A549 (cell line): ENCODE data around the gene POLR1B. TPM values are rescaled to one million over a fixed set of nuclear protein-coding genes. Genes with fewer than 3 reads are reported as not detected.

Experiments
- ATAC-seq, 2 experiments: fragments of 200-7000 bp in 1 of 2; fragments of >200 bp in 1 of 2; cut with Nextera tagmentation in 1 of 2; cut with Tn5 transposase in 1 of 2; 3 replicates each; pipeline versions ENCODE4 v1.8.0 to v1.9.1; 2018 to 2020; ENCODE audit warnings: mild to moderate bottlenecking in 1 of 2, moderate library complexity in 1 of 2
- CTCF ChIA-PET: fragments of 300-600 bp; sonication (Branson Sonifier 250); formaldehyde crosslinking; extraction: SDS; loops from one replicate; lab custom pipeline; 2021; ENCODE audit warnings: antibody characterized with exemption, inconsistent platforms; lab: Yijun Ruan, JAX
- POLR2A ChIA-PET: fragments of 350-600 bp; formaldehyde crosslinking; extraction: SDS; loops from one replicate; lab custom pipeline; 2021; ENCODE audit warnings: antibody characterized with exemption, inconsistent platforms; lab: Yijun Ruan, JAX
- DNase-seq, 2 experiments: peaks; one replicate each; pipeline versions ENCODE4 v3.0.0 to v3.0.0-alpha.2; 2011 to 2016; ENCODE audit warnings: low read depth in 1 of 2, low spot score in 1 of 2
- FAIRE-seq: peaks from 2 replicates; lab custom pipeline; 2011; peaks lifted over from hg19 to GRCh38; lab: Jason Lieb, UNC
- H3K27ac ChIP-seq, 2 experiments: fragments of >200 bp; sonication (Bioruptor Twin); formaldehyde crosslinking; 3 replicates each; pipeline ENCODE4 v1.5.1; 2016 to 2017
- H3K4me1 ChIP-seq: fragments of >200 bp; sonication (Bioruptor Twin); formaldehyde crosslinking; 3 replicates; pipeline ENCODE4 v1.6.1; 2016
- H3K4me2 ChIP-seq: fragments of >200 bp; sonication (Bioruptor Twin); formaldehyde crosslinking; 3 replicates; pipeline ENCODE4 v1.6.1; 2016
- H3K4me3 ChIP-seq: fragments of >200 bp; sonication (Bioruptor Twin); formaldehyde crosslinking; 3 replicates; pipeline ENCODE4 v1.5.1; 2016
- H3K9me3 ChIP-seq: fragments of >200 bp; sonication (Bioruptor Twin); formaldehyde crosslinking; 3 replicates; pipeline ENCODE4 v1.6.1; 2016
- BHLHE40 ChIP-seq: IDR thresholded peaks from 2 replicates; pipeline ENCODE4 v1.6.1; 2012; ENCODE audit warnings: low read depth, low read length, inconsistent platforms
- CHD2 ChIP-seq: fragments of 150-350 bp; IDR thresholded peaks from 2 replicates; pipeline ENCODE4 v1.6.1; 2014; ENCODE audit warnings: low read length; ENCODE audit not compliant: partially characterized antibody
- EHMT2 ChIP-seq: fragments of 200-600 bp; sonication (generic); IDR thresholded peaks from 2 replicates; pipeline ENCODE4 v1.6.1; 2016; ENCODE audit warnings: antibody characterized with exemption, low read depth, mild to moderate bottlenecking, moderate library complexity
- EP300 ChIP-seq, 2 experiments: fragments of >200 bp; sonication (Bioruptor Twin); formaldehyde crosslinking; IDR thresholded peaks; 2 replicates in 1 of 2; 3 replicates in 1 of 2; pipeline ENCODE4 v1.6.1; 2016 to 2017
- FOSB ChIP-seq: fragments of 250-450 bp; sonication (Bioruptor Pico); IDR thresholded peaks from 2 replicates; pipeline ENCODE4 v1.5.0; 2020; ENCODE audit warnings: mild to moderate bottlenecking, moderate library complexity
- HEYL ChIP-seq: fragments of 250-450 bp; sonication (Bioruptor Pico); IDR thresholded peaks from 2 replicates; pipeline ENCODE4 v1.8.0; 2021; ENCODE audit warnings: mild to moderate bottlenecking, moderate library complexity
- HOXA7 ChIP-seq: fragments of 250-450 bp; sonication (Bioruptor Pico); IDR thresholded peaks from 2 replicates; pipeline ENCODE4 v1.5.0; 2020; ENCODE audit warnings: mild to moderate bottlenecking, moderate library complexity
- HOXB13 ChIP-seq: fragments of 250-450 bp; sonication (Bioruptor Pico); IDR thresholded peaks from 2 replicates; pipeline ENCODE4 v1.5.0; 2020; ENCODE audit warnings: low read depth, mild to moderate bottlenecking, moderate library complexity
- KDM1A ChIP-seq: fragments of 200-600 bp; sonication (generic); IDR thresholded peaks from 2 replicates; pipeline ENCODE4 v1.6.1; 2016; ENCODE audit warnings: low read depth, mild to moderate bottlenecking
- KDM5A ChIP-seq: fragments of 200-600 bp; sonication (generic); IDR thresholded peaks from 2 replicates; pipeline ENCODE4 v1.6.1; 2016; ENCODE audit warnings: antibody characterized with exemption, mild to moderate bottlenecking
- MYC ChIP-seq: IDR thresholded peaks from 2 replicates; pipeline ENCODE4 v1.6.1; 2012; ENCODE audit warnings: mild to moderate bottlenecking, inconsistent platforms, low read length, improper control_type of control experiment, borderline replicate concordance
- NR3C1 ChIP-seq: fragments of >200 bp; sonication (Bioruptor Twin); formaldehyde crosslinking; IDR thresholded peaks from 3 replicates; pipeline ENCODE4 v1.6.1; 2017
- PBX3 ChIP-seq: IDR thresholded peaks from 2 replicates; pipeline ENCODE4 v1.6.1; 2012
- PHF8 ChIP-seq: fragments of 200-600 bp; sonication (generic); IDR thresholded peaks from 2 replicates; pipeline ENCODE4 v1.6.1; 2016; ENCODE audit warnings: low read depth, mild to moderate bottlenecking, antibody characterized with exemption, moderate library complexity, borderline replicate concordance
- POLR2AphosphoS2 ChIP-seq: conservative IDR thresholded peaks from 2 replicates; pipeline ENCODE4 v1.6.1; 2012; ENCODE audit warnings: low read length, improper control_type of control experiment, inconsistent platforms
- RAD21 ChIP-seq, 2 experiments: fragments of >200 bp in 1 of 2; sonication (Bioruptor Twin) in 1 of 2; formaldehyde crosslinking in 1 of 2; IDR thresholded peaks in 1 of 2; conservative IDR thresholded peaks in 1 of 2; 2 replicates in 1 of 2; 3 replicates in 1 of 2; pipeline ENCODE4 v1.6.1; 2012 to 2018; ENCODE audit warnings: inconsistent platforms in 1 of 2
- RCOR1 ChIP-seq: fragments of 150-350 bp; IDR thresholded peaks from 2 replicates; pipeline ENCODE4 v1.6.1; 2014; ENCODE audit warnings: antibody characterized with exemption, low read length, low read depth
- RFX5 ChIP-seq: fragments of 450-650 bp; IDR thresholded peaks from 2 replicates; pipeline ENCODE4 v1.7.1; 2014; ENCODE audit warnings: antibody characterized with exemption, mild to moderate bottlenecking, moderate library complexity
- USF2 ChIP-seq: fragments of 450-650 bp; IDR thresholded peaks from 2 replicates; pipeline ENCODE4 v1.6.1; 2014; ENCODE audit warnings: antibody characterized with exemption
- ZSCAN20 ChIP-seq: fragments of 250-450 bp; sonication (Bioruptor Pico); IDR thresholded peaks from 2 replicates; pipeline ENCODE4 v1.8.0; 2022; ENCODE audit warnings: mild to moderate bottlenecking, moderate library complexity
- WGBS: methylation state at CpG from one replicate; pipeline ENCODE4 v1.1.6; 2017; ENCODE audit errors: missing lambda C conversion rate; 5-methylcytosine and 5-hydroxymethylcytosine counted together
- polyA plus RNA-seq, 4 experiments: library from polyadenylated mRNA; depleted of rRNA in 3 of 4; stranded (reverse); fragments of >200 nt; fragmentation: RNase III in 1 of 4; extraction: RNeasy Plus Mini Kit Qiagen cat#74134 plus additional on column Dnase treatment in 1 of 4; gene quantifications; 2 replicates in 3 of 4; 3 replicates in 1 of 4; pipeline ENCODE4 v1.2.3, GENCODE V29; 2011 to 2017
- TF ChIP-seq, protein P1 (sequence below): fragments of 250-450 bp; sonication (Bioruptor Pico); IDR thresholded peaks from 2 replicates; pipeline ENCODE4 v1.5.0; 2020; ENCODE audit warnings: low read depth, mild to moderate bottlenecking, moderate library complexity
- TF ChIP-seq, protein P2 (sequence below): fragments of >200 bp; sonication (Bioruptor Twin); formaldehyde crosslinking; IDR thresholded peaks from 3 replicates; pipeline ENCODE4 v1.6.1; 2016
- TF ChIP-seq, protein P3 (sequence below): fragments of 200-600 bp; sonication (generic); IDR thresholded peaks from 2 replicates; pipeline ENCODE4 v1.6.1; 2016; ENCODE audit warnings: antibody characterized with exemption, mild to moderate bottlenecking, moderate library complexity

The POLR1B gene
- polyA plus RNA-seq, 2 of the 4 experiments (the other 2 are of a cell fraction), result 18.9 to 41.2 TPM

DNA sequence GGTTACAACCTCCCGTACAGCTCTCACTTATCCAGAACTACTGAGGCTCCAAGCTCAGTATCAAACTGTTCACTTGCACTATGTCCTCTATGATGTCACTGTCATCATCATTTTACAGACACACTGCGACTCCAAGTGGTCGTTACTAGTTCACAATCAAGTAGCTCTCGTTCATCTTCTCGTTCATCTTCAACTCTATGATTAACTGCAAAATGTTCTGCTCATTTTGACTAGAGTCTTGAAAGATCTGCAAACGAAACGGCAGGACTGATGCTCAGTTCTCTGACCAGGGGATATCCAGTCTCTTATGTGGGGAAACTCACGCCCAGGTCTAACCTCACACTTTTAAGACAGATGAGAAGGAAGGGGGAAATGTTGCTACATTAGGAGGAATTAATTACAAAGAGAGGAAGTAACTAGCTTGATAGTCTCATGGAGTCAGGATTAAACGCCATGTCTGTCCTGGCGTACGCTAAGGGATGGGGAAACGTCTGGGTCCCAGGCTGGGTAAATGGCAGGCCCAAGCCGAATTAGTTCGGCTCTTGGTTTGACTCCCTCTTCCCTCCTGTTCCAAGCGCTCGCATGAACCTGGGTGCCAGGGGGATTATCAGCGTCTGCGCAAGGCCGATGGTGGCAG is 41.4 kb downstream of the POLR1B start:
- ChIA-PET CTCF (interaction anchor here (0.7 to 7.5 kb wide), 12 partner anchors 8 to 696 kb away, joined by 3 to 54 read pairs (median 4); no protein-coding TSS in a partner anchor), POLR2A (interaction anchor here (0.9 to 1.3 kb wide), 3 partner anchors 16 to 103 kb away, joined by 3 to 8 read pairs (median 4); partner anchors contain the start of gene SLC20A1)
- 24% methylated on average over 19 of the region's 19 CpGs for WGBS
- DNase-seq (peak; percentile 21 to 65), ATAC-seq (peak; percentile 9 to 44; a peak in 4 of 6 replicates), FAIRE-seq (no peak)
- Histone ChIP-seq H3K4me1 (peaks cover 28% of the 10 kb centered on the region), H3K4me2 (peak overlapping the region; percentile 89), H3K27ac (peak overlapping the region; percentile 96 to 97), H3K4me3 (peak overlapping the region; percentile 55), H3K9me3 (no peaks in the 10 kb centered on the region)
- TF ChIP-seq RAD21 (conservative IDR thresholded peaks at IDR 0.05 in 1 of 2, IDR thresholded peaks at IDR 0.05 in 1 of 2) (peak in 1 of 2 experiments; percentile 12; a peak in 1 of 5 replicates), PBX3 (no peak)

GRCh38 chr2:112584134-112584890 is 42.0 kb downstream of the POLR1B start, which contains the start of gene CHCHD5:
Gene CHCHD5 (plus strand): TSS chr2:112584609. CDS start chr2:112584648, 39 bp downstream.
- Histone ChIP-seq H3K4me3 (peak within 1 kb of the TSS; percentile 55), H3K27ac (peak within 1 kb of the TSS; percentile 96 to 97), H3K4me1 (peaks cover 21% of the 10 kb centered on the region), H3K9me3 (no peaks in the 10 kb centered on the region), H3K4me2 (peak within 1 kb of the TSS; percentile 89)
- ATAC-seq, result peak; percentile 88 to 92
- DNase-seq, result peak; percentile 89 to 97
- CTCF ChIA-PET, result interaction anchor here (0.6 to 7.5 kb wide), 8 partner anchors 13 to 370 kb away, joined by 3 to 54 read pairs (median 4); no protein-coding TSS in a partner anchor
- POLR2A ChIA-PET, result interaction anchor here (0.6 to 1.3 kb wide), 5 partner anchors 9 to 141 kb away, joined by 3 to 8 read pairs (median 4); partner anchors contain the start of gene SLC20A1
- 1% methylated on average over 51 of the region's 54 CpGs for WGBS
- no peak for FAIRE-seq
- TF ChIP-seq HEYL (CRISPR knock-in tag) (no peak), HOXA7 (CRISPR knock-in tag) (no peak), USF2 (peak; percentile 16; the same call in 1 of the 2 replicates), FOSB (CRISPR knock-in tag) (no peak), KDM1A (no peak), EHMT2 (no peak; the same call in 1 of the 2 replicates), BHLHE40 (no peak), CHD2 (no peak), EP300 (IDR thresholded peaks at IDR 0.05) (no peak; a peak in 1 of 5 replicates), MYC (no peak; the same call in 1 of the 2 replicates), PHF8 (peak; percentile 78), ZSCAN20 (CRISPR knock-in tag) (no peak), KDM5A (peak; percentile 61; the same call in 1 of the 2 replicates), POLR2AphosphoS2 (no peak), RCOR1 (no peak), HOXB13 (CRISPR knock-in tag) (0 out of 2 replicates have a peak, but pooled peaks have one; percentile 20), NR3C1 (no peak), RFX5 (0 out of 2 replicates have a peak, but pooled peaks have one; percentile 29)
- TF ChIP-seq, protein P1, sequence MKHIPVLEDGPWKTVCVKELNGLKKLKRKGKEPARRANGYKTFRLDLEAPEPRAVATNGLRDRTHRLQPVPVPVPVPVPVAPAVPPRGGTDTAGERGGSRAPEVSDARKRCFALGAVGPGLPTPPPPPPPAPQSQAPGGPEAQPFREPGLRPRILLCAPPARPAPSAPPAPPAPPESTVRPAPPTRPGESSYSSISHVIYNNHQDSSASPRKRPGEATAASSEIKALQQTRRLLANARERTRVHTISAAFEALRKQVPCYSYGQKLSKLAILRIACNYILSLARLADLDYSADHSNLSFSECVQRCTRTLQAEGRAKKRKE, result no peak
- TF ChIP-seq, protein P2, sequence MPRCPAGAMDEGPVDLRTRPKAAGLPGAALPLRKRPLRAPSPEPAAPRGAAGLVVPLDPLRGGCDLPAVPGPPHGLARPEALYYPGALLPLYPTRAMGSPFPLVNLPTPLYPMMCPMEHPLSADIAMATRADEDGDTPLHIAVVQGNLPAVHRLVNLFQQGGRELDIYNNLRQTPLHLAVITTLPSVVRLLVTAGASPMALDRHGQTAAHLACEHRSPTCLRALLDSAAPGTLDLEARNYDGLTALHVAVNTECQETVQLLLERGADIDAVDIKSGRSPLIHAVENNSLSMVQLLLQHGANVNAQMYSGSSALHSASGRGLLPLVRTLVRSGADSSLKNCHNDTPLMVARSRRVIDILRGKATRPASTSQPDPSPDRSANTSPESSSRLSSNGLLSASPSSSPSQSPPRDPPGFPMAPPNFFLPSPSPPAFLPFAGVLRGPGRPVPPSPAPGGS, result peak; percentile 75; the same call in 2 of the 3 replicates
- TF ChIP-seq, protein P3, sequence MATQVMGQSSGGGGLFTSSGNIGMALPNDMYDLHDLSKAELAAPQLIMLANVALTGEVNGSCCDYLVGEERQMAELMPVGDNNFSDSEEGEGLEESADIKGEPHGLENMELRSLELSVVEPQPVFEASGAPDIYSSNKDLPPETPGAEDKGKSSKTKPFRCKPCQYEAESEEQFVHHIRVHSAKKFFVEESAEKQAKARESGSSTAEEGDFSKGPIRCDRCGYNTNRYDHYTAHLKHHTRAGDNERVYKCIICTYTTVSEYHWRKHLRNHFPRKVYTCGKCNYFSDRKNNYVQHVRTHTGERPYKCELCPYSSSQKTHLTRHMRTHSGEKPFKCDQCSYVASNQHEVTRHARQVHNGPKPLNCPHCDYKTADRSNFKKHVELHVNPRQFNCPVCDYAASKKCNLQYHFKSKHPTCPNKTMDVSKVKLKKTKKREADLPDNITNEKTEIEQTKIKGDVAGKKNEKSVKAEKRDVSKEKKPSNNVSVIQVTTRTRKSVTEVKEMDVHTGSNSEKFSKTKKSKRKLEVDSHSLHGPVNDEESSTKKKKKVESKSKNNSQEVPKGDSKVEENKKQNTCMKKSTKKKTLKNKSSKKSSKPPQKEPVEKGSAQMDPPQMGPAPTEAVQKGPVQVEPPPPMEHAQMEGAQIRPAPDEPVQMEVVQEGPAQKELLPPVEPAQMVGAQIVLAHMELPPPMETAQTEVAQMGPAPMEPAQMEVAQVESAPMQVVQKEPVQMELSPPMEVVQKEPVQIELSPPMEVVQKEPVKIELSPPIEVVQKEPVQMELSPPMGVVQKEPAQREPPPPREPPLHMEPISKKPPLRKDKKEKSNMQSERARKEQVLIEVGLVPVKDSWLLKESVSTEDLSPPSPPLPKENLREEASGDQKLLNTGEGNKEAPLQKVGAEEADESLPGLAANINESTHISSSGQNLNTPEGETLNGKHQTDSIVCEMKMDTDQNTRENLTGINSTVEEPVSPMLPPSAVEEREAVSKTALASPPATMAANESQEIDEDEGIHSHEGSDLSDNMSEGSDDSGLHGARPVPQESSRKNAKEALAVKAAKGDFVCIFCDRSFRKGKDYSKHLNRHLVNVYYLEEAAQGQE, result no peak; the same call in 1 of the 2 replicates
